ENCODE results near the gene SLC4A11.
"Not testable (repeated sequence)": the region's sequence is repeated elsewhere in the genome, so short reads cannot be mapped to it uniquely, and the experiment has no call there.

SLC4A11 gene

GRCh38 chr20:3227936-3228749 is 10.8 kb downstream of the SLC4A11 start:
- no peak for DNase-seq (ENCODE audit: low read depth)

GRCh38 chr20:3227506-3227905 is 11.5 kb downstream of the SLC4A11 start:
- DNase-seq (ENCODE audit: low read depth): no peak

- DNase-seq (ENCODE audit: low read depth): no peak
These were observed 12.1 kb downstream of the SLC4A11 start for GRCh38 chr20:3226864-3227263.

GRCh38 chr20:3226093-3226492 is 12.9 kb downstream of the SLC4A11 start:
- no peak for DNase-seq (ENCODE audit: low read depth)

- no peak for DNase-seq (ENCODE audit: low read depth)
These were observed 14.1 kb downstream of the SLC4A11 start for GRCh38 chr20:3224681-3225421.

GRCh38 chr20:3223994-3224680 is 14.9 kb downstream of the SLC4A11 start:
- no peak for DNase-seq (ENCODE audit: low read depth)

GRCh38 chr20:3223651-3223993 is 15.4 kb downstream of the SLC4A11 start:
- no peak for DNase-seq (ENCODE audit: low read depth)

- no peak for DNase-seq (ENCODE audit: low read depth)
These were observed 16.1 kb downstream of the SLC4A11 start for GRCh38 chr20:3222635-3223600.

- DNase-seq (ENCODE audit: low read depth): no peak
These were observed 17.4 kb downstream of the SLC4A11 start for GRCh38 chr20:3221398-3222226.

- peak; percentile 57 for DNase-seq (ENCODE audit: low read depth)
These were observed 20.5 kb downstream of the SLC4A11 start for GRCh38 chr20:3218307-3218988.

GRCh38 chr20:3215359-3215917 is 23.6 kb downstream of the SLC4A11 start:
- not testable (repeated sequence) for DNase-seq (ENCODE audit: low read depth)

- DNase-seq (ENCODE audit: low read depth): no peak
These were observed 25.8 kb downstream of the SLC4A11 start for GRCh38 chr20:3213226-3213625.

- no peak for DNase-seq (ENCODE audit: low read depth)
These were observed 28.6 kb downstream of the SLC4A11 start for GRCh38 chr20:3210346-3210745.

- DNase-seq (ENCODE audit: low read depth): no peak
These were observed 29.1 kb downstream of the SLC4A11 start for GRCh38 chr20:3209946-3210317.

GRCh38 chr20:3209257-3209945 is 29.6 kb downstream of the SLC4A11 start, which contains the start of gene ITPA:
TSS of gene ITPA (plus strand) at chr20:3209498. CDS start at chr20:3209552, 54 bp downstream.
- DNase-seq (ENCODE audit: low read depth): peak; percentile 49

GRCh38 chr20:3208786-3209256 is 30.2 kb downstream of the SLC4A11 start:
- DNase-seq (ENCODE audit: low read depth): no peak

GRCh38 chr20:3204124-3204794 is 34.7 kb downstream of the SLC4A11 start, which contains the start of gene DDRGK1:
TSS of gene DDRGK1 (minus strand) at chr20:3204682. CDS start at chr20:3204627, 55 bp downstream.
- DNase-seq (ENCODE audit: low read depth): peak; percentile 82

Data from stimulated activated CD8-positive, alpha-beta memory T cell treated with anti-CD3 and anti-CD28 coated beads, Interleukin-12 subunit alpha, Interleukin-12 subunit beta, amount 100 ng/mL, for 1 hour (primary cell).